SK-N-MC (cell line): Measurements from ENCODE around the gene SMG1.

ENCODE experiments used
- FOXP2 ChIP-seq: optimal IDR thresholded peaks from 2 replicates; pipeline ENCODE3; 2011; ENCODE audit warnings: mild to moderate bottlenecking, moderate library complexity; ENCODE audit not compliant: insufficient read depth; ENCODE audit errors: extremely low read length, control extremely low read depth
- POLR2AphosphoS5 ChIP-seq: IDR thresholded peaks from 2 replicates; pipeline ENCODE4 v1.6.1; 2012; ENCODE audit warnings: mild to moderate bottlenecking, low read depth, low read length, borderline replicate concordance

DNA sequence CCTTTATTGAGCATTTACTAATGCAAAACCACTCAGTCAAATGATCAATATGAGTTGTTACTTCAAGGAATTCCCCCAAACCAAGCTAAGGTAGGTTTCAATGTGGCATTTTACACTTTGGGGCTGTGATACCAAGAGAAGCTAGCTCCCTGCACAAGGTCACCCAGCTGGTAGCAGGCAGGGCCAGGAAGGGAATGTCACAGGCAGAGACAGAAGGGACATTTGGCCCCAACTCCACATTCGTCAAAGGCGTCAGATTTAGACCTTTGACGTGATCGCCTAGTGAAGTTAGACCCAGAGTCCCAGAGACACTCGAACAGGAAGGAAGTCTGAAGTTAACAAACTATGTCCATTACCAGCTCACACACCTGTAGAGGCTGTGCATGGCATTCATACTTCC lies 5.5 kb upstream of the SMG1 start:
- TF ChIP-seq POLR2AphosphoS5: no peak
- TF ChIP-seq FOXP2: no peak
